Smooth muscle cell of the brain vasculature (primary cell): ENCODE measurements around the gene LPCAT3.

Source experiments
- DNase-seq: peaks from one replicate; pipeline ENCODE4 v3.0.0-alpha.2; 2012; ENCODE audit warnings: low read depth, low spot score

LPCAT3 gene

GRCh38 chr12:6938353-6939190 lies 79.7 kb downstream of the LPCAT3 start:
- no peak for DNase-seq

- DNase-seq: peak; percentile 90
Measured at GRCh38 chr12:6937481-6938352, 80.6 kb downstream of the LPCAT3 start.

GRCh38 chr12:6936636-6937480 lies 81.4 kb downstream of the LPCAT3 start:
- DNase-seq: no peak

GRCh38 chr12:6936194-6936635 lies 82.1 kb downstream of the LPCAT3 start:
- no peak for DNase-seq

- DNase-seq: no peak
Measured at GRCh38 chr12:6935371-6936193, 82.7 kb downstream of the LPCAT3 start.

- no peak for DNase-seq
Measured at GRCh38 chr12:6934110-6934509, 84.2 kb downstream of the LPCAT3 start.

- DNase-seq: no peak
Measured at GRCh38 chr12:6932766-6933165, 85.5 kb downstream of the LPCAT3 start.

- no peak for DNase-seq
Measured at GRCh38 chr12:6929466-6930452, 88.5 kb downstream of the LPCAT3 start.

- DNase-seq: no peak
Measured at GRCh38 chr12:6928703-6929407, 89.4 kb downstream of the LPCAT3 start.

- no peak for DNase-seq
Measured at GRCh38 chr12:6928022-6928702, 90.1 kb downstream of the LPCAT3 start.

GRCh38 chr12:6927379-6928021 lies 90.8 kb downstream of the LPCAT3 start, which contains the start of gene ATN1:
Gene ATN1, plus strand, starts transcription at chr12:6927959. Its CDS starts 6,043 bp downstream, at chr12:6934002.
- DNase-seq: no peak
